Measurements from ENCODE around the gene UST.
"Not testable (repeated sequence)": the region's sequence is repeated elsewhere in the genome, so short reads cannot be mapped to it uniquely, and the experiment has no call there.

DNA sequence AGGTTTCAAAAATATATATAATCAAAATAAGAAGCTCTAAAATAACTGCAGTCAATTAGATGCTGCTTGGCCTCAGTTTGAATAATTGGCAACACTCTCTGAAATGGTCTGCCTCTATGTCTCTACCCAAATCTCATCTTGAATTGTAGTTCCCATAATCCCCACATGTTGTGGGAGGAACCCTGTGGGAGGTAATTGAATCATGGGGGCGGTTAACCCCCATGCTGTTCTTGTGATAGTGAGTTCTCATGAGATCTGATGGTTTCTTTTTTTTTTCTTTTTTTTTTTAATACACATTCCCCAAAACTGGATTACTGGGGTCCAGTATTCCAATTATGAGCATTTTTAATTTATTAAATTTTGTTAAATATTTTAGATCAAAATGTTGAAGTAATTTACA is 8.5 kb downstream of the UST start:
- TF ChIP-seq, protein P1, sequence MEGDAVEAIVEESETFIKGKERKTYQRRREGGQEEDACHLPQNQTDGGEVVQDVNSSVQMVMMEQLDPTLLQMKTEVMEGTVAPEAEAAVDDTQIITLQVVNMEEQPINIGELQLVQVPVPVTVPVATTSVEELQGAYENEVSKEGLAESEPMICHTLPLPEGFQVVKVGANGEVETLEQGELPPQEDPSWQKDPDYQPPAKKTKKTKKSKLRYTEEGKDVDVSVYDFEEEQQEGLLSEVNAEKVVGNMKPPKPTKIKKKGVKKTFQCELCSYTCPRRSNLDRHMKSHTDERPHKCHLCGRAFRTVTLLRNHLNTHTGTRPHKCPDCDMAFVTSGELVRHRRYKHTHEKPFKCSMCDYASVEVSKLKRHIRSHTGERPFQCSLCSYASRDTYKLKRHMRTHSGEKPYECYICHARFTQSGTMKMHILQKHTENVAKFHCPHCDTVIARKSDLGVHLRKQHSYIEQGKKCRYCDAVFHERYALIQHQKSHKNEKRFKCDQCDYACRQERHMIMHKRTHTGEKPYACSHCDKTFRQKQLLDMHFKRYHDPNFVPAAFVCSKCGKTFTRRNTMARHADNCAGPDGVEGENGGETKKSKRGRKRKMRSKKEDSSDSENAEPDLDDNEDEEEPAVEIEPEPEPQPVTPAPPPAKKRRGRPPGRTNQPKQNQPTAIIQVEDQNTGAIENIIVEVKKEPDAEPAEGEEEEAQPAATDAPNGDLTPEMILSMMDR (conservative IDR thresholded peaks at IDR 0.05; ENCODE audit: low read length), result not testable (repeated sequence)
- TF ChIP-seq EZH2phosphoT487 (IDR thresholded peaks at IDR 0.05; ENCODE audit: borderline replicate concordance, low read depth, low read length), result not testable (repeated sequence)

Measured in OCI-LY7 (cell line).